GM12891 (cell line): ENCODE measurements around the gene DCTN2.

Experiments used
- PAX5 ChIP-seq: IDR thresholded peaks from 2 replicates; pipeline ENCODE4 v1.6.1; 2011; ENCODE audit warnings: low read length, moderate library complexity, mild to moderate bottlenecking; ENCODE audit not compliant: insufficient read depth, severe bottlenecking
- POLR2A ChIP-seq: IDR thresholded peaks from 2 replicates; pipeline ENCODE4 v1.6.1; 2011; ENCODE audit warnings: low read depth, low read length, control low read depth
- POLR2AphosphoS5 ChIP-seq: IDR thresholded peaks from 2 replicates; pipeline ENCODE4 v1.6.1; 2011; ENCODE audit warnings: low read depth, low read length, control low read depth
- TAF1 ChIP-seq: IDR thresholded peaks from 2 replicates; pipeline ENCODE4 v1.6.1; 2011; ENCODE audit warnings: low read depth, low read length, control low read depth

GRCh38 chr12:57536597-57536942 lies 10.4 kb downstream of the DCTN2 start:
- TF ChIP-seq POLR2AphosphoS5 (no peak), POLR2A (no peak), PAX5 (no peak), TAF1 (no peak)
